Activated T-helper 1 cell treated with anti-CD3 and anti-CD28 coated beads, Interleukin-2, amount 50 U/mL, for 16 hours (primary cell): Measurements from ENCODE around the gene RPRD2.
"Not testable (repeated sequence)": the region's sequence is repeated elsewhere in the genome, so short reads cannot be mapped to it uniquely, and the experiment has no call there.

Experiments used
- DNase-seq, 2 donors: peaks; one replicate each; pipeline ENCODE4 v3.0.0-alpha.2; 2020; ENCODE audit warnings: low read depth in 1 of 2, low spot score in 1 of 2

Gene RPRD2

DNA sequence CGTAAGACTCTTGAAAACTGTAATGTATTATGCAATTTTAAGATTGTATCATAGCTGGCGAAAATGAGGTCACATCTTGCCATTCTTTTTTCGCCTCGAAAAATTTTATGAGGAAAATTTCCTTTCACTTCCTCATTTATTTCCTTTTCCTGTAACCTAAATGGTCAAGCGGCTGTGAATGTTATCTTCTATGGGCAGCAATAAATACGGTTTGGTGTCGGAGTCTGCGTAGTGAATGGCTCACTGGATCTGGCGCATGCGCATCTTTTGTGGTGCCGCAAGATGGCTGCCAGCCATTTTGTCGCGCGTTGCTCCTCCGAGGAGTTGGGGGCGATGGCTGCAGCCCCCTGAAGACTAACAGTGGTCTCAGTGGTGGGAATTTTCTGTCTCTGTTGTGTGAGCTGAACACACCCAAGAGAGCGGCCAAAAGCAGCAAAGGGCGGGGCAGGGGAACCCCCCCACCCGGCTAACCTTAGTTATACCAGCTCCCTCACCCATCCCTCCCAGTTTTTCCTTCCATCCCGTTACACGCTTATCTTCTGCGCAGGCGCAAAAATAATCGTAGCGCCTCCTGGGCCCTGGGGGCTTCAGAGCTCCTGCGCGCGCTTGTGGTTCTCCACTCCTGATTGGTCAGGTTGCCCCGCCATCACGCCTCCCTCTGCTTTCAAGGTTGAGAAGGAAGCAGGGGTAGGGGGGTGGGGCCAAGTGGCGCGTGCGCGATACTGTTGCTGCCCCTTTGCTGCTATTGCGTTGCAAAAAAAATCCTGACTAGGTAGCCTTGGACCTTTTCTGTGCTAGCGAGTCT, at the start of gene RPRD2:
RPRD2 (plus strand) TSS at position 722 of the 805 bp plus-strand sequence. CDS start 568 bp downstream, outside the sequence.
- peak; percentile 97 for DNase-seq

DNA sequence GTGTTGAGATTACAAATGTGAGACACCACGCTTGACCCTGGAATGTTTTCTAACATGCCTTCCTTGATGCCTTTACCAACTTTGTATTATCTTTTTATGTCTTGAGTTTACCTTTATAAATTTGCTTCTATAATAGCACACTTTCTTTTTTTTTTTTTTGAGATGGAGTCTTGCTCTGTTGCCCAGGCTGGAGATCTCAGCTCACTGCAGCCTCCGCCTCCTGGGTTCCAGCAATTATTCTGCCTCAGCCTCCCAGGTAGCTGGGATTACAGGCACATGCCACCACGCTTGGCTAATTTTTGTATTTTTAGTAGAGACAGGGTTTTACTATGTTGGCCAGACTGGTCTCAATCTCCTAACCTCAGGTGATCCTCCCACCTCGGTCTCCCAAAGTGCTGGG, 49.3 kb upstream of the RPRD2 start:
- not testable (repeated sequence) for DNase-seq

DNA sequence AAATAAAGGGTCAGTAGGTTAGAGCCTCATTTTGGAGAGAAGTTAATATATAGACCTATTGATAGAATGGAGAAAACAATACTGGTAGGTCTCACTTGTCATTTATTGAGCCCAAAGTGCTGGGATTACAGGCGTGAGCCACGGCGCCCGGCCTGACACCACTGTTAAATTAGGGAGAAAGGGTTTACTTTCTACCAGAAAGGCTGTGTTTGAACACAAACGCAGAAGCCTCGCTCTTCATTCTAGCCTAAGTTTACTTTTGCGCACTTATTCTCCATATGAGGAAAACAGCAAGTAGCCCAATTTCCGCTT, 43.3 kb upstream of the RPRD2 start:
- no peak for DNase-seq

DNA sequence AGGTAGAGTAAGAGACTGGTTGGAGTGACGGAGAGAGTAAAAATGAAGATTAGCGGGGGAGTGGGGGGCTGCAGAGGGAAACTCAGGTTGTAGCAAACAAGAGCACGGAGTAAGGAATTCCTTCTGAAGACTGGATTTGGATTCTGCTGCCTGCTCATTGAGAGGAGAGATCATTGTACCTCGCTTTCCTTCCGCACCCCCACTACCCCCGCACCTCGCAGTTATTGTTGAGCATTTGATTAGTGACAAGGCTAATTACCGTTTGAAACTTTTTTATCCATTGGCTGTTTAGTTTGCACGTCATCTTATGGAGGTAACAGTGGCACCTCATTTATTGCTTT, 42.2 kb upstream of the RPRD2 start:
- DNase-seq: no peak

DNA sequence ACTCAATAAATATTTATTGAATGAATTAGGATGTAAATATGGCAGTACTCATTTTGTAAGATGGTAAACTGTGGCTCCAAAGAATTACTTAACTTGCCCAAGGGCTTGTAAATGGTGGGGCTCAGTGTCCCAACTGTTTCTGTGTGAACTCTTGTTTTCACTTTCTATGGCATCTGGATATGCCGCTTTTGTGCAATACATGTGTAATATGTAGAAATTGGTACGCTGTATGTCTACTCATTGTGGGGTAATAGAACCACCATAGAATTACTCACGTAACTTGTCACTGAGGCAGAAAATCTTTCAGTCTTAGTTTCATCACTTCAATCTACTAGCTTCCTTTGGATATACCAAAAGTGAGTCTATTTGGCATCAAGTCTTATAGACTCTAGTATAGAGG, 41.6 kb upstream of the RPRD2 start:
- no peak for DNase-seq

DNA sequence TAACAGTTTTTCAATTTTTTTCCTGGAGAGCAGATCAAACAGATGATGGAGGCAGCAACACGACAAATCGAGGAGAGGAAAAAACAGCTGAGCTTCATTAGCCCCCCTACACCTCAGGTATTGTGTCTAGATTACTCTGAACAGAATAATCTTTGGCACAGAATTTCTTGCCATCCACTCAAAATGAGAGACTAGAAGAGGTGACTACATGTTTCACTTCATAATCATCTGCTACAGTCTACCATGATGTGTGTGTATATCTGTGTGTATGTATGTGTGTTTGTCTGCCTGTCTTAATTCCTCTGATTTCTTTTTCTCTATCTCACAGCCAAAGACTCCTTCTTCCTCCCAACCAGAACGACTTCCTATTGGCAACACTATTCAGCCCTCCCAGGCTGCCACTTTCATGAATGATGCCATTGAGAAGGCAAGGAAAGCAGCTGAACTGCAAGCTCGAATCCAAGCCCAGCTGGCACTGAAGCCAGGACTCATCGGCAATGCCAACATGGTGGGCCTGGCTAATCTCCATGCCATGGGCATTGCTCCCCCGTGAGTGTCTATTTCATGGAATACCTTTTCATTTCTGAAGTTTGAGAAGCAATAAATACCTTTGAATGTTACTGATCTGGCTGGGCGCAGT, 31.2 kb upstream of the RPRD2 start:
- no peak for DNase-seq

DNA sequence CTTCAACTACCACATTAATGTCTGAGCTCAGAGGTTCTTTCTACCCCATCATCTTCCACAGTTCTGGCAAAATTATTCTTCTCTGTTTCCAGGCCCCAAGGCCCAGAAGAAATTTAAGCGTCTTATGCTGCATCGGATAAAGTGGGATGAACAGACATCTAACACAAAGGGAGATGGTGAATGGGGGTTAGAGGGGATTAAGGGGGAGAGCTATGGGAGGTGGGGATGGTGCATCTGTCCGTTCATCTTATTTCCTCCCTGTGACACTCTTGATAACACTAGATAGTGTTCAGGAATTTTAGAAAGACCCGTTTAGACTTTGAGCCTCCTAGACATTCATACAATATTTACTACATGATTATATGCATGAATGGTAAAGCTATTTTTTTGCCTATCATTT, 17.6 kb upstream of the RPRD2 start:
- DNase-seq: no peak

DNA sequence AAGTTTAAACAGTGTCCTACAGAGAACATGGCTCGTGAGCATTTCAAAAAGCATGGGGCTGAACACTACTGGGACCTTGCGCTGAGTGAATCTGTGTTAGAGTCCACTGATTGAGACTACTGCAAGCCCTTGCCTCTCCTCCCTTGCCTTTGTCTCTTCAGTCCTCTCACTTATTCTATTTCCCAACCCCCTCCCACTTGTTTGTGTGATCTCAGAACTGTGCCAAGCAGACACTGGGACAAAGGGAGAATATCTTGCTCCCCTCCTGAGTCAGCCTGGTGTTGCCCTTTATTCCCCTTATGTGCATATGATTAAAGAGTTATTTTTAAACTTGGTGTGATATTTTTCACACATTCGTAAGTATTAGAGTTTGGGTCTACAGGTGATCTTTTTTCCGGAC, 11.1 kb upstream of the RPRD2 start:
- DNase-seq: no peak

DNA sequence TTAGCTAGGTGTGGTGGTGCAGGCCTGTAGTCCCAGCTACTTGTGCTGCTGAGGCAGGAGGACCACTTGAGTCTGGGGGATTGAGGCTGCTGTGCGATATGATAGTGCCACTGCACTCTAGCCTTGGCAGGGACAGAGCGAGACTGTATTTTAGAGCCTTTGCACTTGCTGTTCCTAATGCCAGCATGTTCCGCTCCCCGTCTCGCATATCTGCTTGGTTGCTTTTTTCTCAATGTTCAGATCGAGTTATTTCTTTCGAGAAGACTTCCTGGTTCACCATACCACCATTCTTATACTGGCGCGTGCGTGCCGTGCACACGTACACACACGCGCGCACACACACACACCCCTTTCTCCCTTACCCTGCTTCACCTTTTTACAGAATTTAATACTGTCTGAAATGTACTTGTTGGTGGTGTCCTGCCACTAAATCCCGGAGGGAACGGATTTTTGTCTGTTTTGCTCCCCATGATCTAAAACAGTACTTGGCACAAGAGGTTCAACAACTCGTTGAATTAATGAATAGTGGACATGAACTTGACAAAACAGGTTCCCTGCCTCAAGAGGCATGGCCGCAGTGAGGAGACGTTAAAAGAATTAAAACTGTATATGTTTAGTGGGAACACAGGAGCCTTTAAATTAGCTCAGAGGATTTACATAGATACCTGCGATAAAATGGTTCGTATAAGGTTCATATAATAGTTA, 1.1 kb upstream of the RPRD2 start:
- DNase-seq: no peak

DNA sequence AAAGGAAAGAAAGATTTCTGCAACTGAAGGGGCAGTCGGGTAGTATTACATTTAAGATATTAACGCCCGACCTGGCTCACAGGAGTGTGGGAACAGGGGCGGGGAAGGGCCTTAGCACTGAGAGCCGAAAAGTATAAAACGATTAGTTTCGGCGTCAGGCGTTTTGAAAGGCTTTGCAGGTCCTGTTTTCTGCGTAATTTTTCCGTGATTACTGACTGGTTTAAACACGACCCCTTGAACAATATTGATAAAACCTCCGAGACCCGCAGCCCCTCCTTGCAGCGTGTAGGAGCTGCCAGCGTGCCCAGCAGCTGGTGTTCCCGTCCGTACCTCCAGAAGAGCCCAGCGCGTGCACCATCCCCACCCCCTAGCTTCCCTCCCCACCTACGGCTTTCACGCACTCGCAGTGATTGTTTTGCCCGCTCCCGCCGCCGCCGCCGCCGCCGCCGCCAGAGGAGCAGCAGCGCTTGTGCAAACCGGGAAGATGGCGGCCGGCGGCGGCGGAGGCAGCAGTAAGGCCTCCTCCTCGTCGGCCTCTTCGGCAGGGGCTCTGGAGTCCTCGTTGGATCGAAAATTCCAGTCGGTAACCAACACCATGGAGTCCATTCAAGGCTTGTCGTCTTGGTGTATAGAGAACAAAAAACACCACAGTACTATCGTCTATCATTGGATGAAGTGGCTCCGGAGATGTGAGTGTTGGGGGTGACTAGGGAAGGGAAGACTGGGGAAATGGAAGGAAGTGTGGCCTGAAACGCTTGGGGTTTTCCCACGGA, 470 bp downstream of the RPRD2 start:
- peak; percentile 64 to 67 for DNase-seq

DNA sequence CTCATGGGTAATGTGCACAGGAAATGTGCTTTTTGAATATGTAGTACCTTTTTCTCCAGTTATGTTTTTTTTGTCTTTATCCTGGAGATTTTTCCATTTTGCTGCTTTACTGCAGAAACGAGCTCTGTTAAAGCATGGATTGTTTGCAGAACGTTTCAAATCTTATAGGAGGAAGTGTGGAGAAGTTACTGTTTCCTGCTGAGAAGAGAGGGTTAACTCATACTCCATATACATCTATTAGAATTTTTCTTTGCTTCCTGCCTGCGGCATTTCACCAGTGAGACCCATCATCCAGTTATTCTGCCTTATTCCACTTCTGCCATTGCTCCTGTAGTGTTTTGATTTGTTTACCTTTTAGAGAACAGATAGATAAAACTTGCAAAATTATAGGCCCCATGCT, 2.0 kb downstream of the RPRD2 start:
- no peak for DNase-seq

DNA sequence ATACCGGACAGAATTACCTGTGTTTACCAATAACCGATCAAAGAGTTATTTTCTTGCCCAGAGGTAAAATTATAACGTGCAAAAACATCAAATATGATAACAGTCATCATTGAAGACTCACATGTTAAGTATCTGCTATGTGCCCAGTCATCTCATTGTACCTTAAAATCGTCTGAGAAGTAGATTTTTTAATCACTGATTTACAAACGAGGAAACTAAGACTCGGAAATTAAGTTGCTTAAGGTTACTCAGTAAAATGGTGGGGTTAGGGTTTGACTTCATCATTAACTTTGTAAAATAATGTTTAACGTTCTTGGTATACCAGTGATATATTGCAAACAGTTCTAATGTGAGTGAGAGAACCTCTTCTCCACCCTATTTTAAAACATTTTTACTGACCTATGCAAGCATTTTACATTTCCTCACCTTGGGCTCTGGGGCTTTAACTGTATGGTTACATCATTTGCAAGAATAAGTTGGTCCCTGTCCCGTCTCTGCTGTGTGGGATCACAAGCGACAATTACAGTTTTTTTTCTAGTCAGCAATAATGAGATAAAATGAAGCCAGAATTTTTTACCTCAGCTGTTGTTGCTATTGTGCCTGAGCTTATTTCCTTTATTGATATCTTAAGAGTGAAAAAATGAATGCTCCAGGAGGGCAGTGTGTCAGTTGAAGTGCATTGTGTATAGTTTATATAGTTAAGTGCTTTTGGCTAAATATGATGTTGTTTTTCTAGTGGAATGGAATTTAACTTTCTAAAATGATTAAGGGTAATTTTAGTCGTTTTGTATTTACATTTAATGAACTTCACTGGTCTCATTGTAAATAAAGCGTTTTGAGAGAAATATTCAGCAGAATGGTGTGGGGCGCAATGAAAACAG, 2.7 kb downstream of the RPRD2 start:
- no peak for DNase-seq

DNA sequence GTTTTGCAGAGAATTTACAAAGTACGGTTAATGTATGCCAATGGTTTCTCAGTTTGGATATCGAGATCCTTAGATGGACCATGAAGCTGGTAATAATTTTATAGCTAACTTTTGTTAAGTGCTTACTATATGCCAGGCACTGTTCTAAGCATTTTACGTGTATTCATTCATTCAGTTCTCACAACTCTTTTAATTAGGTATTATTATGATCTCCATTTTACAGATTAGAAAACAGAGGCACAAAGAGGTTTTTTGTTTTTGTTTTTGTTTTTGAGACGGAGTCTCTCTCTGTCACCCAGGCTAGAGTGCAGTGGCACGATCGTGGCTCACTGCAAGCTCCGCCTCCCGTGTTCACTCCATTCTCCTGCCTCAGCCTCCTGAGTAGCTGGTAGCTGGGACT, 7.2 kb downstream of the RPRD2 start:
- DNase-seq: no peak

DNA sequence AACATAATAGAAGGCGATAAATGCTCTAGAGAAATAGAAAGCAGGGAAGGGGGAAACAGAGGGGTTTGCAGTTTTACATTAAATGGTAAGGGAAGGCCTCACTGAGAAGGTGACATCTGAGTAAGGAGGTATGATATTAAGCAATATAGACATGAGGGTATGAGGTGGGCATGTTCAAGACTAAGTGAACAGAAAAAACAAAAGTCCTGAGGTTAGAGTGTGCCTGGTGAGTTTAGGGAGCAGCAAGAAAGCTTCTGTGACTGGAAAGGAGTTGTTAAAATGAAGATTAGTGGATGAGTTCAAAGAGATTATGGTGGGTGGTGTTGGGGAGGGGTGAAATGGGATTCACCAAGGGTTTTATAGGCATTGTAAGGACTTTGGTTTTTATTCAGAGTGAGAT, 8.6 kb downstream of the RPRD2 start:
- no peak for DNase-seq

DNA sequence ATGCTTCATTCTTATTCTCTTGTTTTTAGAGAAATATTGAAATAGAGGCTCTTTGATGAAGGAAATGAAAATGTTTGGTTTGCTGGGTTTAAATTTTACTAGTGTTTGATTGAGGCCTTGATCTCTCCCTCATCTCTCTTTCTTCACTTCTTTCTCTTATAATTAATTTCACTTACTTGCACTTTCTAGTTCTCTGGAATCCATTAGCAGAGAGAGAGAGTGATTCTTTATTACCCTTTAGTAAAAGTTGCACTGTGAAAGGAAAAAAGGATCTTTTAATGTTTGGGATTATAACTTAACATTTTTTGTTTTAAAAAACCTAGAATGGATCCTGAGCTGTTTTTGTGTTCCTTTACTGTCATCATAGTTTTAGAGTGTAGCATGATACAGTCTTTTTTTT, 12.2 kb downstream of the RPRD2 start:
- DNase-seq: no peak

DNA sequence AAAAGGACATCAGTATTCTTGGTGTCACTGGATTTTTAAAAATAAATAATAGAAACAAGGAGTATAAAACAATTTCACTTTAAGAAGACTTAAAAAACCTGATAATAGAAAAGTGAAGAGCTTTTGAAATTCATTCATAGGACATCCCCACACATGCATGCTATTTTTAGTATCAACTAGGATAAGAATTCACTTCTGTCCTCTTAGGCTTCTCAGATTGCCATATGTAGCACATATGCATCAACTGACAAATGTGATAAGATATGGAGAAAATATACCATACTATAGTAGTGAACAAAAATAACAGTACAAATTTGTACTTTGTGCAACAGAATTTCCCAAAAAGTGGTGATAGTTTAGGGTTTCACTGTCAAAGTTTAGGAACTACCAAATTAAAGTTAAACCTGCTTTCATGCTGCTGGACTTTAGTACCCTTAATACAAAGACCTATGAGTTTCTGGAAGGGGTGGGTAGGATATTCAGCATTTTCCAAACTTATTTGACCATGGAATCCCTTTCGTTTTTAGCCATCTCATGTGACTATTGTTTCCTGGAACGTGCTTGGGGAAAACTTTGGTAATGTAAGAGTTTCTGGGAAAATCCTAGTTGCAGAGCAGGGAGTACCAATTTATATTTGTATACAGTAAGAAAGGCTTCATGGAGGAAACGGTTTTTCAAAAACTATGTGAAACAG, 19.8 kb downstream of the RPRD2 start:
- DNase-seq: no peak

DNA sequence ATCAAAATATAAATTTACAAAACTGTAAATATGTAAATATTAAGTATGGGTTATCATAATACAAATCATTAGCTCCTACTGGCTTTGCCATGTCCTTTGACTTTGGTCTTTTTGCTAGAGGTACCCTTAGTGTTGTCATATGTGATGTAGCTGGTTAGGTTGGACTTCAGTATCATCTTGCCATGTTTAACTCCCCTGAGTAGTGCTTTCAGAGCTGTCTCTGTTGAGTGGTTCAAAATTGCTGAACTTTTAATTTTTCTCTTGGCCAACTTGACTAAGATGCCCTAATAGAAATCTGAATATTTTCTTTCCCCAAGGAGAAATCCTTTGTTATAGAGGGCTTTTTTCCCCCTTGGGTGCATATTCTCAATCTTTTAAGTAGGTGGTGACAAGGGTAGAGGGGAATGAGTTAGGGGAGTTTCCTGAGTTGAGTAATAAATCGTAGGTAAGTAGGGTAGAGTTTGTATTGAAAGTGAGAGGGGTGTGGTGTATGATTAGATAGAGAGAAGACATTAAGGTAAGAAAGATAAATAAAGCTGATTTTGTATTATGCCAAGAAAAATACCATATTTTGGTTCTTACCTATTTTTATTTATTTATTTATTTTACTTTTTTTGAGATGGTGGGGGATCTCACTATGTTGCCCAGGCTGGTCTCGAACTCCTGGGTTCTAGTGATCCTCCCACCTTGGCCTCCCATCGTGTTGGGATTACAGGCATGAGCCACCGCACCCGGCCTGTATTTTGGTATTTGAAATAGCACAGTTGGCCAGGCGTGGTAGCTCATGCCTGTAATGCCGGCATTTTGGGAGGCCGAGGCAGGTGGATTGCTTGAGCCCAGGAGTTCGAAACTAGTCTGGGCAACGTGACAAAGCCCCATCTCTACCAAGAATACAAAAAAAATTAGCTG, 21.8 kb downstream of the RPRD2 start:
- DNase-seq: no peak

DNA sequence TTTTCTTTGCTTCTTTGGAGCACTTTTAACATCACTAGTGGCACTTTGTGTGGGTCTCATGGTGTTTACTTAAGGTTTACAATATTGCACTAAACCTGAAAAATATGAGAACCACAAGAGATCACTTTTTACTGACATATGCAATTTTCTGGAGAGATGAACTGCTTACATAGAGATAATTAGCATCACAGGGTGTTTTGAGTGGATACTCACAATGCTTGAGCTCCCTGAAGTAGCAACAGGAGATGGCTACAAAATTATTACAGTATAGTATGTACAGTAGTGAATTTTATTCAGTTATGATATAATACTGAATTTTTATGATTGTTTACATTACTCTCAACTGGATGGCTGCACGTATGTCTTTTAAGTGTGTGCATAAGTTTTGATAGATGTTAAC, 22.6 kb downstream of the RPRD2 start:
- no peak for DNase-seq

DNA sequence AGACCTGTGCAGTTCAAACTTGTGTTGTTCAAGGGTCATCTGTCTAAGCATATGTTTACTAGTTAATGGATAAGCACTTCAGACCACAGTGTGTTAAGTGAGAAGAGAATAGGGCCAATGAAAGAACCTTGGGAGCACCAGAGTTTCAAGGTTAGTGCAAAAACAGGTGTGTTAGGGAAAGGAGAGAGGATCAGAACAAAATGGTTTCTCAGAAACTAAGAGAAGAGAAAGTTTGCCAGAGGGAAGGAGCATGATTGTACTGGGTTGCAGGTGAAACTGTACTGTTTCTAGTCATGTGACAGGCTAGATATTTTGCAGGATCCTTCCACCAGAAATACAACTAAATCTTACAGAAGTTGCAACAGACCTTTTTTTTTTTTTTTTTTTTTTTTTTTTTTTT, 23.3 kb downstream of the RPRD2 start:
- DNase-seq: no peak
